Measurements from ENCODE around the gene HSP90AB1.

Gene HSP90AB1

DNA sequence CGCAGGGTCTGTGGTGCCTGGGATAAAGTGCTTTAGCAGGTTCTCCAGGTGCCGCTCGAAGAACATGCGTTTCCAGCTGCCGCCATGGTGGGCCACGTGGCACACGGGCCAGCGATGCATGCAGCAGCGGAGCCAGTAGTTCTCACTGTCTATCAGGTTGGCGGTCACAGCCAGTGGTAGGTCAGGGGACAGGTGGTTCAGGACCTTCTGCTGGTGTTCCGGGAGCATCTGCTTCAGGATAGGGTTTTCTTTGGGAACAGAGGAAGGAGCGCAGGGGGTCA is 39.3 kb downstream of the HSP90AB1 start:
- no peak for DNase-seq (ENCODE audit: low read depth in 2 of 2)

GRCh38 chr6:44286747-44287146 is 39.8 kb downstream of the HSP90AB1 start:
- no peak for DNase-seq (ENCODE audit: low read depth in 2 of 2)

DNA sequence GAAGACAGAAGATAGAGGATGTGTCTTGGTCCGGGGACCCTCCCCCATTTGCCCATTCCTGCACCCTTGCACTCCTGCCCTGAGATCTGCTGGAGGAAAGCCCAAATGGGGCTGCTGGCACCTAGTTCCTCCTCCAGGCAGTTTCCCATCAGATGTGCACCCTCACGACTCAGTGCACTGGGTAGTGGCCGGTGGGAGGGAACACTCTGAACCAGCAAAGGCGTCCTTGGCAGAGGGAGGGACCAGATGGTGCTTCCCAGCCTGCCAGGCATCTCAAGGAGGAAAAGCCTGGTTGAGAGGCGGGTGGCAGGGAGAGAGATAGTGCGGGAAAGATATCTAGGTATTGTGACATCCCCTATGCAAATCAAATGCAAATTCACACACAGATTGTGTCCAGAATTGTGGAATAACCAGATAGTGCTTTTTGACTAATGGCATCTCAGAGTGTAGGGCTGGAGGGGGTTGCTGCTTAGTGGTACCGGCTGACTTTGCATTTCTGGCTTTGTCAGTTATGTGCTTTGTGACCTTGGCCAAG is 42.9 kb downstream of the HSP90AB1 start:
- no peak for DNase-seq (ENCODE audit: low read depth in 2 of 2)

DNA sequence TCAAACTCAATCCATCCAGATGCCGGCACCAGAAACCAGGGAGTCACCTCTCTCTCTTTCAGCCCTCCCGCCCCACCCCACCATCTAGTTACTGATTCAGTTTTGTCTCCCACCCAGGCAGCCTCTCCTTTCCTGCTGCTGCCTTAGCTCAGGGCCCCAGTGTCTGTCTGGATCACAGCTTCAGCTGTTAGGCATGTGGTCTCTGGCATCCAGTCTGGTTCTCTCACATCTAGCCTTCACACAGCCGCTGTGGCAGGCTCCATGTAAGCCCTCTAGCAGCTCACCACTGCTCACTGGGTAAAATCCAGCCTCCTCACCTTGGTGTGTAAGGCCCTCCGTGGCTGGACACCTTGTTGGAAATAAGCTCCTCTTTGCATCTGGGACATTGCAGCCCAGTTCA is 44.9 kb downstream of the HSP90AB1 start:
- DNase-seq (ENCODE audit: low read depth in 2 of 2), result no peak

GRCh38 chr6:44292661-44293365 is 45.9 kb downstream of the HSP90AB1 start:
- no peak for DNase-seq (ENCODE audit: low read depth in 2 of 2)

GRCh38 chr6:44294832-44295791 is 48.2 kb downstream of the HSP90AB1 start:
- no peak for DNase-seq (ENCODE audit: low read depth in 2 of 2)

DNA sequence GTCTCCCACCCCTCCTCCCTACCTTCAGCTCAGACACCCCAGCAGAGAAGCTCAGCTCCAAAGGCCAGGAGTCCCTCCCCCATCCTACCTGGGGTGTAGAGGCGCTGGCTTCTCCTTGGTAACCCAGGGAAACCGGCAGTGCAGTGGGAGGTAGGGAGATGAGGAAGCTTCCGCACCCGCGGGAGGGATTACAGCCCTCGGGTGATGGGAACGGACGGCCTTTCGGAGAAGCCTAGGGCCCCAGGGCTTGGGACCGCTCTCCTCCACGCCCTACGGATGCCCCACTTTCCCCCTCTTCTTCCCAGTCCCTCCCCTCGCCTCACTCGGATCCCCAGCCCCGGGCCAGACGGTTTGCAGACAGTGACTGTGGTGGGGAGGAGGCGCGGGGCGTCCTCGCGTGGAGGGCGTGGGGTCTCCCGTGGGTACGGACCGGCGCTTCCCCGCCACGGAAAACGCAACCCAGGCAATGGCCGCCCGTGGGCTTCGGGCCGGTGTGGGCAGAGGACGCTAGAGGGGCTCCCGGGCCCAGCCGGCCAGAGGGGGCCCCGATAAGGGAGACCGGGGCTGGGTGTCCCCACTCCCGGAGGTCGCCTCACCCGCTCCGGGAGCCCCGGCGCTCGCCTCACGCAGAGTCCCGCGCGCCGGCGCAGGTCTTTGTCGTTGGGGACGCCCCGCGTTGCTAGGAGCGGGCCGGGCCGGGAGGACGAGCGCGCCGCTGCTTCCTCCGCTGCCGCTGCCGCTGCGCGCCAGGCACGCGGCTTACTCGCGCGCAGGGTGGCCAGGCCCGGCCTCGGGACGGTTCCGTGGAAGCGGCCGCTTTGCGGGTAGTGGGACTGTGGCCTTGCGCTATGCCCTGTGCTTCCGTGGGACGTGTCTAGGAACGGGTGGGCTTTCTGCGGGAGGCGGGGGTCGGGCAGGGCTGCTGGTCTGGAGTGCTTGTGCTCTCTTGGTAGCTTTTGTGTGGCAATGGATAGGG is 50.5 kb downstream of the HSP90AB1 start:
- peak in 1 of 2 donors; percentile 19 for DNase-seq (ENCODE audit: low read depth in 2 of 2)

GRCh38 chr6:44298055-44298803 is 51.3 kb downstream of the HSP90AB1 start:
- DNase-seq (ENCODE audit: low read depth in 2 of 2), result no peak

- DNase-seq (ENCODE audit: low read depth in 2 of 2), result no peak
These were observed 52.0 kb downstream of the HSP90AB1 start for GRCh38 chr6:44298864-44299263.

- no peak for DNase-seq (ENCODE audit: low read depth in 2 of 2)
These were observed 53.5 kb downstream of the HSP90AB1 start for GRCh38 chr6:44300292-44300823.

- no peak for DNase-seq (ENCODE audit: low read depth in 2 of 2)
These were observed 54.2 kb downstream of the HSP90AB1 start for GRCh38 chr6:44301106-44301505.

GRCh38 chr6:44301782-44302564 is 55.1 kb downstream of the HSP90AB1 start:
- DNase-seq (ENCODE audit: low read depth in 2 of 2), result no peak

GRCh38 chr6:44302856-44303255 is 56.0 kb downstream of the HSP90AB1 start:
- DNase-seq (ENCODE audit: low read depth in 2 of 2), result no peak

Measured in stimulated activated CD8-positive, alpha-beta memory T cell treated with anti-CD3 and anti-CD28 coated beads, Interleukin-7, amount 100 ng/mL, for 1 hour (primary cell).